K562 (cell line): Measurements from ENCODE around the gene ENPP6. TPM values are rescaled to one million over a fixed set of nuclear protein-coding genes. Genes with fewer than 3 reads are reported as not detected.

Experiments used
- ARNT ChIP-seq, 2 experiments: fragments of 450-650 bp; IDR thresholded peaks; 2 replicates each; pipeline ENCODE4 v1.6.1; 2016; ENCODE audit warnings: mild to moderate bottlenecking in 1 of 2
- CREBBP ChIP-seq: IDR thresholded peaks from one replicate; pipeline ENCODE4 v1.6.1; 2012; ENCODE audit warnings: low read depth, mild to moderate bottlenecking, control low read depth, inconsistent platforms, low read length
- ETV6 ChIP-seq, 3 experiments: fragments of 150-350 bp in 1 of 3; sonication (generic) in 1 of 3; formaldehyde crosslinking in 1 of 3; IDR thresholded peaks; 2 replicates each; pipeline versions ENCODE4 v1.6.1 to v1.8.0; 2014 to 2022; ENCODE audit warnings: borderline replicate concordance in 2 of 3, low read depth in 2 of 3, antibody characterized with exemption in 1 of 3, low read length in 1 of 3, mild to moderate bottlenecking in 1 of 3, missing genetic modification reagents in 1 of 3
- FOXA3 ChIP-seq, 2 experiments: fragments of 450-650 bp in 1 of 2; sonication (generic) in 1 of 2; formaldehyde crosslinking; IDR thresholded peaks in 1 of 2; conservative IDR thresholded peaks in 1 of 2; 2 replicates each; pipeline versions ENCODE4 v1.4.0 to v1.8.0; 2020 to 2022; ENCODE audit warnings: mild to moderate bottlenecking in 2 of 2, missing genetic modification reagents in 1 of 2
- HEY1 ChIP-seq: fragments of 250-450 bp; sonication (Bioruptor Pico); IDR thresholded peaks from 2 replicates; pipeline ENCODE4 v1.5.0; 2020; ENCODE audit warnings: mild to moderate bottlenecking, moderate library complexity, borderline replicate concordance
- MAFF ChIP-seq: IDR thresholded peaks from 2 replicates; pipeline ENCODE4 v1.6.1; 2012; ENCODE audit warnings: low read length, improper control_type of control experiment
- RAD21 ChIP-seq, 2 experiments: fragments of 250-450 bp in 1 of 2; fragments of 450-650 bp in 1 of 2; sonication (Bioruptor Pico) in 1 of 2; formaldehyde crosslinking in 1 of 2; IDR thresholded peaks in 1 of 2; conservative IDR thresholded peaks in 1 of 2; 2 replicates each; pipeline versions ENCODE4 v1.4.0 to v1.8.0; 2020 to 2022; ENCODE audit warnings: mild to moderate bottlenecking in 2 of 2, moderate library complexity in 1 of 2
- XRCC5 ChIP-seq: fragments of 200-400 bp; formaldehyde crosslinking; IDR thresholded peaks from 2 replicates; pipeline ENCODE4 v1.6.1; 2017; ENCODE audit warnings: low read depth, mild to moderate bottlenecking, low read length
- ZNF165 ChIP-seq: fragments of 250-450 bp; sonication (Bioruptor Pico); IDR thresholded peaks from 2 replicates; pipeline ENCODE4 v1.4.0; 2020; ENCODE audit warnings: borderline replicate concordance
- ZNF717 ChIP-seq: fragments of 250-450 bp; sonication (Bioruptor Pico); IDR thresholded peaks from 2 replicates; pipeline ENCODE4 v1.5.0; 2021
- polyA plus RNA-seq, 8 experiments: library from polyadenylated mRNA; depleted of rRNA in 4 of 8; stranded (reverse) in 5 of 8; unstranded in 3 of 8; fragments of >200 nt; fragmentation: Nextera tagmentation in 2 of 8; fragmentation: Illumina TruSeq in 1 of 8; extraction: Ambion mirVana in 2 of 8; extraction: Trizol in 1 of 8; gene quantifications; 2 replicates each; pipeline versions ENCODE4 v1.2.1 to v1.2.3, GENCODE V29; 2011 to 2014; ENCODE audit warnings: inconsistent platforms in 1 of 8, missing spikeins in 1 of 8
- total RNA-seq, 7 experiments: library from RNA; depleted of rRNA in 6 of 7; stranded (reverse); fragments of >200 nt in 6 of 7; fragmentation: Illumina TruSeq in 2 of 7; extraction: Trizol in 2 of 7; gene quantifications; 2 replicates each; pipeline versions ENCODE4 v1.2.1 to v1.2.3, GENCODE V29; 2011 to 2021; ENCODE audit warnings: low replicate concordance in 1 of 7
- TF ChIP-seq, protein P1 (sequence below): fragments of 150-350 bp; IDR thresholded peaks from 2 replicates; pipeline ENCODE4 v1.6.1; 2014; ENCODE audit warnings: low read depth, mild to moderate bottlenecking, low read length, borderline replicate concordance
- TF ChIP-seq, protein P2 (sequence below): fragments of 450-650 bp; IDR thresholded peaks from 2 replicates; pipeline ENCODE4 v1.6.1; 2017; ENCODE audit warnings: antibody characterized with exemption
- TF ChIP-seq, protein P3 (sequence below): sonication (generic); formaldehyde crosslinking; IDR thresholded peaks from 2 replicates; pipeline ENCODE4 v1.8.1; 2023; ENCODE audit warnings: mild to moderate bottlenecking, missing genetic modification reagents
- TF ChIP-seq, protein P4 (sequence below): sonication (generic); formaldehyde crosslinking; IDR thresholded peaks from 2 replicates; pipeline ENCODE4 v1.8.0; 2022; ENCODE audit warnings: missing genetic modification reagents, mild to moderate bottlenecking, borderline replicate concordance

ENPP6 gene
- total and polyA plus RNA-seq, 9 of the 15 experiments (the other 6 are each of a cell fraction or from before 2014, with no cell fraction given): 0.29 TPM; not detected in 8

DNA sequence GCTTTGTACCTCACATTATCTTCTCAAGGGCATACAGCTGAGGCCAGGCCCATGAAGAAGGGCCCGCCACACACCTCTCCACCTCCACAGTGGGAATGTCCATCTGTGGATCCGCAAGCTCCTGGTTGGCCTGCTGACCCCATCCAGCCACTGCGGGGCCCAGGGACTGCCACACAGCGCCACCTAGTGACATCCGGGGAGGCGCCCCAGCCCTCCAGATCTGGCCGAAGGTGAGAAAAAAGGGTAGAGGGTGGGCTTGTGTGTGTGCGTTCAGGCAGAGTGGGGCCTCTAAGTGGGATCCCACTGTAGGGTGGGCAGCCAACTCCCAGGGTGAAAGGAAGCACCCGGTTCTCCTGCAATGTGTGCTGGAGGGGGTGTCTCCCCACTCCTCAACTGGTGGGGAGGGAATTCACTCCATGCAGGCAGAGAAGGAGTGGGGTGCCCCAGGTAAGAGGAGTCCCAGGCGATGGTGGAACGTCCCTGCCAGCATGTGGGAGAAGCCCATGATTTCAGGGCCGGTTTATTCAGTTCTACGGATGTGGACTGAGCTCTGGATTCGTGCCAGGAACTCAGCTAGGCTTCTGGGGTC, 117.3 kb downstream of the ENPP6 start (continued):
- TF ChIP-seq, protein P1, sequence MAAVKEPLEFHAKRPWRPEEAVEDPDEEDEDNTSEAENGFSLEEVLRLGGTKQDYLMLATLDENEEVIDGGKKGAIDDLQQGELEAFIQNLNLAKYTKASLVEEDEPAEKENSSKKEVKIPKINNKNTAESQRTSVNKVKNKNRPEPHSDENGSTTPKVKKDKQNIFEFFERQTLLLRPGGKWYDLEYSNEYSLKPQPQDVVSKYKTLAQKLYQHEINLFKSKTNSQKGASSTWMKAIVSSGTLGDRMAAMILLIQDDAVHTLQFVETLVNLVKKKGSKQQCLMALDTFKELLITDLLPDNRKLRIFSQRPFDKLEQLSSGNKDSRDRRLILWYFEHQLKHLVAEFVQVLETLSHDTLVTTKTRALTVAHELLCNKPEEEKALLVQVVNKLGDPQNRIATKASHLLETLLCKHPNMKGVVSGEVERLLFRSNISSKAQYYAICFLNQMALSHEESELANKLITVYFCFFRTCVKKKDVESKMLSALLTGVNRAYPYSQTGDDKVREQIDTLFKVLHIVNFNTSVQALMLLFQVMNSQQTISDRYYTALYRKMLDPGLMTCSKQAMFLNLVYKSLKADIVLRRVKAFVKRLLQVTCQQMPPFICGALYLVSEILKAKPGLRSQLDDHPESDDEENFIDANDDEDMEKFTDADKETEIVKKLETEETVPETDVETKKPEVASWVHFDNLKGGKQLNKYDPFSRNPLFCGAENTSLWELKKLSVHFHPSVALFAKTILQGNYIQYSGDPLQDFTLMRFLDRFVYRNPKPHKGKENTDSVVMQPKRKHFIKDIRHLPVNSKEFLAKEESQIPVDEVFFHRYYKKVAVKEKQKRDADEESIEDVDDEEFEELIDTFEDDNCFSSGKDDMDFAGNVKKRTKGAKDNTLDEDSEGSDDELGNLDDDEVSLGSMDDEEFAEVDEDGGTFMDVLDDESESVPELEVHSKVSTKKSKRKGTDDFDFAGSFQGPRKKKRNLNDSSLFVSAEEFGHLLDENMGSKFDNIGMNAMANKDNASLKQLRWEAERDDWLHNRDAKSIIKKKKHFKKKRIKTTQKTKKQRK: no peak
- TF ChIP-seq CREBBP (no peak), ZNF717 (CRISPR knock-in tag) (no peak), HEY1 (CRISPR knock-in tag) (no peak), MAFF (no peak), RAD21 (CRISPR knock-in tag; conservative IDR thresholded peaks at IDR 0.05 in 1 of 2, IDR thresholded peaks at IDR 0.05 in 1 of 2) (peak; percentile 78 to 79), FOXA3 (CRISPR knock-in tag; conservative IDR thresholded peaks at IDR 0.05 in 1 of 2, IDR thresholded peaks at IDR 0.05 in 1 of 2) (no peak), ZNF165 (no peak), ETV6 (IDR thresholded peaks at IDR 0.05; ENCODE audit: borderline replicate concordance in 1 of 2, low read depth in 2 of 2, low read length in 1 of 2) (no peak), ETV6 (CRISPR knock-in tag; IDR thresholded peaks at IDR 0.05; ENCODE audit: borderline replicate concordance) (no peak), ARNT (IDR thresholded peaks at IDR 0.05) (no peak), XRCC5 (peak; percentile 67; the same call in 1 of the 2 replicates)
- TF ChIP-seq, protein P2, sequence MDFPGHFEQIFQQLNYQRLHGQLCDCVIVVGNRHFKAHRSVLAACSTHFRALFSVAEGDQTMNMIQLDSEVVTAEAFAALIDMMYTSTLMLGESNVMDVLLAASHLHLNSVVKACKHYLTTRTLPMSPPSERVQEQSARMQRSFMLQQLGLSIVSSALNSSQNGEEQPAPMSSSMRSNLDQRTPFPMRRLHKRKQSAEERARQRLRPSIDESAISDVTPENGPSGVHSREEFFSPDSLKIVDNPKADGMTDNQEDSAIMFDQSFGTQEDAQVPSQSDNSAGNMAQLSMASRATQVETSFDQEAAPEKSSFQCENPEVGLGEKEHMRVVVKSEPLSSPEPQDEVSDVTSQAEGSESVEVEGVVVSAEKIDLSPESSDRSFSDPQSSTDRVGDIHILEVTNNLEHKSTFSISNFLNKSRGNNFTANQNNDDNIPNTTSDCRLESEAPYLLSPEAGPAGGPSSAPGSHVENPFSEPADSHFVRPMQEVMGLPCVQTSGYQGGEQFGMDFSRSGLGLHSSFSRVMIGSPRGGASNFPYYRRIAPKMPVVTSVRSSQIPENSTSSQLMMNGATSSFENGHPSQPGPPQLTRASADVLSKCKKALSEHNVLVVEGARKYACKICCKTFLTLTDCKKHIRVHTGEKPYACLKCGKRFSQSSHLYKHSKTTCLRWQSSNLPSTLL: no peak
- TF ChIP-seq, protein P3, sequence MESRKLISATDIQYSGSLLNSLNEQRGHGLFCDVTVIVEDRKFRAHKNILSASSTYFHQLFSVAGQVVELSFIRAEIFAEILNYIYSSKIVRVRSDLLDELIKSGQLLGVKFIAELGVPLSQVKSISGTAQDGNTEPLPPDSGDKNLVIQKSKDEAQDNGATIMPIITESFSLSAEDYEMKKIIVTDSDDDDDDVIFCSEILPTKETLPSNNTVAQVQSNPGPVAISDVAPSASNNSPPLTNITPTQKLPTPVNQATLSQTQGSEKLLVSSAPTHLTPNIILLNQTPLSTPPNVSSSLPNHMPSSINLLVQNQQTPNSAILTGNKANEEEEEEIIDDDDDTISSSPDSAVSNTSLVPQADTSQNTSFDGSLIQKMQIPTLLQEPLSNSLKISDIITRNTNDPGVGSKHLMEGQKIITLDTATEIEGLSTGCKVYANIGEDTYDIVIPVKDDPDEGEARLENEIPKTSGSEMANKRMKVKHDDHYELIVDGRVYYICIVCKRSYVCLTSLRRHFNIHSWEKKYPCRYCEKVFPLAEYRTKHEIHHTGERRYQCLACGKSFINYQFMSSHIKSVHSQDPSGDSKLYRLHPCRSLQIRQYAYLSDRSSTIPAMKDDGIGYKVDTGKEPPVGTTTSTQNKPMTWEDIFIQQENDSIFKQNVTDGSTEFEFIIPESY: no peak
- TF ChIP-seq, protein P4, sequence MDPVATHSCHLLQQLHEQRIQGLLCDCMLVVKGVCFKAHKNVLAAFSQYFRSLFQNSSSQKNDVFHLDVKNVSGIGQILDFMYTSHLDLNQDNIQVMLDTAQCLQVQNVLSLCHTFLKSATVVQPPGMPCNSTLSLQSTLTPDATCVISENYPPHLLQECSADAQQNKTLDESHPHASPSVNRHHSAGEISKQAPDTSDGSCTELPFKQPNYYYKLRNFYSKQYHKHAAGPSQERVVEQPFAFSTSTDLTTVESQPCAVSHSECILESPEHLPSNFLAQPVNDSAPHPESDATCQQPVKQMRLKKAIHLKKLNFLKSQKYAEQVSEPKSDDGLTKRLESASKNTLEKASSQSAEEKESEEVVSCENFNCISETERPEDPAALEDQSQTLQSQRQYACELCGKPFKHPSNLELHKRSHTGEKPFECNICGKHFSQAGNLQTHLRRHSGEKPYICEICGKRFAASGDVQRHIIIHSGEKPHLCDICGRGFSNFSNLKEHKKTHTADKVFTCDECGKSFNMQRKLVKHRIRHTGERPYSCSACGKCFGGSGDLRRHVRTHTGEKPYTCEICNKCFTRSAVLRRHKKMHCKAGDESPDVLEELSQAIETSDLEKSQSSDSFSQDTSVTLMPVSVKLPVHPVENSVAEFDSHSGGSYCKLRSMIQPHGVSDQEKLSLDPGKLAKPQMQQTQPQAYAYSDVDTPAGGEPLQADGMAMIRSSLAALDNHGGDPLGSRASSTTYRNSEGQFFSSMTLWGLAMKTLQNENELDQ (CRISPR knock-in tag): no peak
